Activated CD4-positive, alpha-beta T cell treated with anti-CD3 and anti-CD28 coated beads, Interleukin-2, amount 50 U/mL, for 1 hour (primary cell): ENCODE data around the gene ASF1B.
A peak's percentile ranks its signal among the peaks of the same experiment; 100 is the strongest.

ENCODE experiments used
- DNase-seq: peaks from one replicate; pipeline ENCODE4 v3.0.0-alpha.2; 2020

Gene ASF1B

DNA sequence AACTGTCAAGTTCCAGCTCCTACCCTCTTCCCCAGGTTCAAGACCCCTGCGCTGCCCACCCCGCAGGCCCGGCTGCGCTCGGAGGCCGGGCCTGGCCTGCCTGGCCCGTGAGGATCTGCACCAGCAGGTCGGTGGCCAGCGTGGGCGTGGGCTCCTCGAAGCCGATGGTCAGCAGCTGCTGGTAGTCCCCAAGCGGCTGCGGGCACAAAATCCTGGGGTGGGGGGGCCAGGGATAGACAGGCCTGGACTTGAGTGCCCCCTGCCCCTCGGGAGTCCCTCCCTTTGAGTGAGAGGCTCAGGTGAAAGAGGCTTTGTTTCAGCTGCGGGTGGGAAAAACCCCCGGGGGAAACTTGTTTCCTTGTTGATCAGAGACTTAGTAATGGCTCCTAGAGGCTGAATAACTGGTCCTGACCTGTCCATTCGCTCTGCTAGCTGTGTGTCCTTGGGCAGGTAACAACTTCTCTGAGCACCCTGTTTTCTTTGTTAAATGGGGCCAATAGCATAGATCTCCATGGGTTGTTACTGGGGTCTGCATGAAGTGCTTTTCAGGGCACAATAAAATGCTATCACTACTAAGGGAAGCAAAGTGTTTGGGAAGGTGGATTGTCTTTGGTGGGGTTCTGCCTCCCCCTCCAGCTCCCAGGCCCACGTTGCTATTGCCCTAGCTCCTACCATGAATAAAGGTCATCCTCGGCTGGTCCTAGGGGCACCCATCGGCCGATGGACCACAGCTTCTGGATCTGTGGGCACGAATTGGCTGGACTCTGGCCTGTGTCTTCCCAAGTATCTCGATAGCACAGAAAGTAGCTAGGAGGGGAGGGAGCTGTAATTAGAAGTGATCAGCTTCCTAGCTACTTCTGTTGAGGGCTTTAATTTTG lies 54.4 kb downstream of the ASF1B start:
- DNase-seq = peak; percentile 20

GRCh38 chr19:14080887-14081796 lies 55.2 kb downstream of the ASF1B start:
- DNase-seq = peak; percentile 99

DNA sequence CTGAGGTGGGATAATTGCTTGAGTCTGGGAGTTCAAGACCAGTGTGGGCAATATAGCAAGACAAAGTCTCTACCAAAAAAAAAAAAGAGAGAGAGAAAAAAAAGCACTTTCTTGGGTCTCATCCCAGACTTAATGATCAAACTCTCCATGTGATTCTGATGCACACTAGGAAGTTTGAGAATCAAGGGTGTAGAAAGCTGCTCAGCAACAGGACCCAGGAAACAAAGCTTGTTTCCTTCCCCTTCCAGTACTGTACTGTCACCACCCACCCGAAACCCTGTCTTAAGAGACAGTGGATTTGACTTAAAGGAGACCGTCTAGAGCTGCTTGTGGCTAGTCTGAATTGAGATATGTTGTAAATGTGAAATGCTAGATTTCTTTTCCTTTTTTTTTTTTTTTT lies 58.0 kb downstream of the ASF1B start:
- DNase-seq = no peak

DNA sequence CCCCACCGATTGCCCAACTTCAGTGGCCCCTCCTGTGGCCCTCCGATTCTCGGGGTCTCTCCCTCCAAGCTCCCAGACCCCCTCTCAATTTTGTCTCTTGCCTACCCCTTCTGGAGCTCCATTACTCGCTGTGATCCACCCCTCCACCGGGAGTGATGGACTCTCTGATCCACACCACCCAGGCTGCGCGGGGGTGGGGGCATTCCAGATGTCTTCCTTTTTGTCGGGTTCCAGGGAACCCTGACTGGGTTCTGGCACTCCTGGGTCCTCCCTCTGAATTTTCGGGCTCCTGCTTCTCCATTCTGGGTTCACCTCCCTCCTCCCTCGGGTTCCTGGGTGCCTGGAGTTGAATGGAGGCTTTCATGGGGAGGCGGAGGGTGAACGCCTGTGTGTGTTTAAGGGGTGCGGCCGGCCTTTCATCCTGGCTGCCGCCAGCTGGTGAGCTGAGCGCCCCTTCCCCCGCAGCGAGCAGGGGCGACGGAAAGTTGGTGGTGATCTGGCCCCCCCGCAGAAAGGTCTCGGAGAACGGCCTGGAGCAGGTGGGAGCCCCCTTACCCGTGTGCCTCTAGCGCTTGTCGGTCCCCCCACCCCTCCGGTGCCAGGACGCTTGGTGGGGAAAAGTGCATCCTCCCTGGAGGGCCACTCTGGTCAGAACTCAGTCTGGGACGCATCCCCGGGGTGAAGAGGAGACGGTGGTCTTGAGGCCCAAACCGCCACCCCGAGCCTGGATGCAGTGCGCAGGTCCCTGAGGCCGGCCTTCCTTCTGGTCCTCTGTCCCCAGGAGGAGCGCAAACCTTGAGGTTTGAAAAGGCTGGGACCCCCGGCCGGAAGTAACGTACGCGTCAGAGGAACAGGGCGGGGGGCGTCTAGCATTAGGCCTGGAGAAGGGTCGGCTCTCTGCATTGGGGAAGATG lies 62.2 kb downstream of the ASF1B start:
- no peak for DNase-seq

DNA sequence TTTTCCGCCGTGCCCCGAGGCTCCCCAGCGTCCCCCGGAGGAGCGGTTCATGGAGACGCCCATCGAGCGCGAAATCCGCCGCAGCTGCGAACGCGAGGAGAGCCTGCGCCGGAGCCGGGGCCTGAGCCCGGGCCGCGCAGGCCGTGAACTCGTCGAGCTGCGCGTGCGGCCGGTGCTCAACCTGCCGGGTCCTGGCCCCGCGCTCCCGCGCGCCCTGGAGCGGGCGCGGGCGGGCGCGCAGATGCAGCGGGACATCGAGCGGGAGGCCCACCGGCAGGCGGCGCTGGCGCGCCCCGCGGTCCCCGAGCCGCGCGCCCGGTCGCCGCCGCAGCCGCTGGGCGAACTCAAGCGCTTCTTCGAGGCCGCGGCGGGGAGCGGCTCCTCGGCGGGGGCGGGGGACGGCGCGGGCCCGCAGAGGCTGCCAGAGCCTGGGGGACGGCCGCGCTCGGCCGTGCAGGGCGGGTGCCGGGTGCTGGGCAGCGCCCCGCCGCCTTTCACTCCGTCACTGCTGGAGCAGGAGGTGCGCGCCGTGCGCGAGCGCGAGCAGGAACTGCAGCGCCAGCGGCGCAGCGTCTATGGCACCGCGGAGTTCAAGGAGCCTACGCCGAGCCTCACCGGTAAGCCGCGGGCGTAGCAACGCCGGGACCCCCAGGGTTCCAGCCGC lies 63.0 kb downstream of the ASF1B start:
- peak; percentile 71 for DNase-seq

GRCh38 chr19:14072535-14073260 lies 63.7 kb downstream of the ASF1B start, which contains the start of gene MISP3:
Gene MISP3 (plus strand): TSS chr19:14072786. CDS start chr19:14073310, 524 bp downstream.
- no peak for DNase-seq

GRCh38 chr19:14070268-14071050 lies 65.9 kb downstream of the ASF1B start:
- no peak for DNase-seq
